HG03103 (cell line): ENCODE data around the gene PRKCA.
"Not testable (repeated sequence)": the region's sequence is repeated elsewhere in the genome, so short reads cannot be mapped to it uniquely, and the experiment has no call there.

Experiments used
- ATAC-seq: cut with Tn5 transposase; IDR thresholded peaks from one replicate; pipeline ENCODE4 v1.9.1; 2021; ENCODE audit warnings: low read depth; ENCODE audit not compliant: unreplicated experiment

PRKCA gene

DNA sequence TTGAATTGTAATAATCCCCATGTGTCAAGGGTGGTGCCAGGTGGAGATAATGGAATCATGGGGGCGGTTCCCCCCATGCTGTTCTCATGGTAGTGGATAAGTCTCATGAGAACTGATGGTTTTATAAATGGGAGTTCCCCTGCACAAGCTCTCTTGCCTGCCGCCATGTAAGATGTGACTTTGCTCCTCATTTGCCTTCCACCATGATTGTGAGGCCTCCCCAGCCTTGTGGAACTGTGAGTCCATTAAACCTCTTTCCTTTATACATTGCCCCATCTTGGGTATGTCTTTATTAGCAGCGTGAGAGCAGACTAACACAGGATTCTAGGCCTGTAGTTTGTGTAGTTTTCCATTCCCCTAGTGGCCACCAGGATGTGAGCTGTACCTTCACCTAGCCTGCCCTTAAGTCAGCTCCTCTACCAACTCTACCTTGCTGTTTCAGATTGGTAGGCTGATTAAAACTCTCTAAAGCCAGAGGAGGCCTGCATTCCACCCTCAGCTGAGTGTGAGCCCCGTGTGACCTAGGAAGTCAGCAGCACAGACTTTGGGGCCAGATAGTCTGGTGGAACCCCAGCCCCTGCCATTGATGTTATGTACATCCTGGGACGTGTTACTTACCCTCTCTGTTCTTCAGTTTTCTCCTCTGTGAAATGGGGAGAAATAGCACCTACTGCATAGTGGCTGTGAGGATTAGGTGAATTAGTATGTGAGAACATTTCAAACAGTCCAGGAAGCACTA lies 280.1 kb downstream of the PRKCA start:
- ATAC-seq: no peak

DNA sequence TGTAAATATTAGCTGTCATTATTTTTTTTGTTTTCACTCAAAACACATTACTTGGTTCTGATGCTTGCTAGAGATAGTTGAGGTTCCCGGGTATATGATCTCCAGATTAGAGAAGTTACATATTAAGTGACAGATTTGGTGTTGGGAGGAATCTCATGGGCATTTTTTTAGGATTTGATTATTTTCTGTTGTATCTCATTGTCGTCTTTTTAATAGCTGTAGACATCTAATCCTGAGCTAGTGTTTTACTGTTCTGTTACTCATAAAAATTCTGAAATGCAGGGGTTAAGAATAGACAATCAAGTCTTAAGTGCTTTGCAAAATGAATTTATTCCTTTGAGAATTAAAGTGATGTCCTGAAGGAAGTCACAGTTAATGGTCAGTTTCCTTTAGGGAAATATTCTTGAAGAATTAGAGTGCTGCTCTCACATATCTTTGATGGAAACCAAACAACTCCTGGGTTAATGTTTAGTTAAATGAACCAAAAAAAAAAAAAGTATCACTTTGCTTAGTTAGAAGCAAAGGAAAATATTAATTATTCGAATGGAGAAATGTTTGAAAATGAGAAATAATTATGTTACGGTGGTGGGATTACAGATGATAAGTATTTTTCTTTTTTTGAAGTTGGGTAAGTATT lies 280.8 kb downstream of the PRKCA start:
- ATAC-seq: no peak

DNA sequence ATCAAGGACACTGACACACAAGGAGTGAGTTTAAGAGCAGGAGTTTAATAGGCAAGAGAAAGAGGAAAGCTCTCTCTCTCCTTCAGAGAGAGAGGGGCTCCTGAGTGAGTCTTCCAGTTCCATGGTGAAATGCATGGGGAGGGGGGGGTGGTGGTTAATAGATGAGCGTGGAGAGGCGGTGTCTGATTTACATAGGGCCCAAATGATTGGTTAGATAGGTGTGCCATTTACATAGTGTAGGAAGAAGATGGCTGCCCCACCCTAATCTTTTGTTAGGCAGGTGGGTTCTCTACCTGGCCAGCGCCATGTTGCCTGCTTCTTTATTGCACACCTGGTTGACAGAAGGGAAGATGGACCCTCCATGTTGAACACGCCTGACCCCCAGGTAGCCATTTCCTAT lies 282.5 kb downstream of the PRKCA start:
- ATAC-seq: no peak

DNA sequence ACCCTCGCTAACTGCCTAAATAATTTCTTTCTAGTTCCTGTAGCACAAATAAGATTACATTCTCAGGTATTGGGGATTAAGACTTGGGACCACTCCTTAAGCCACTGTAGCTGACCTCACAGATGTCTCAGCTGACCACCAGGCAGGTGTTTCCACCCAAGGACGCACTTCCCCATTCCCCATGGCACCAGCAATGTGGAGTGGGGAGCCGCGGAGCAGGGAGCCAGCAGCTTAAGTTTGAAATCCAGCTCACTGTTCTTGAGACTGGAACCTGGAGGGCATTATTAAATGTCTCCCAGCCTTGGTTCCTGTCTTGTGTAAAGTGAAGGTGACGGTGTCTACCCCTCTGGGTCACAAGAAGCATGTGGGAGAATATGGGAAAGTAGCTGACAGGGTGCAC lies 283.1 kb downstream of the PRKCA start:
- no peak for ATAC-seq

DNA sequence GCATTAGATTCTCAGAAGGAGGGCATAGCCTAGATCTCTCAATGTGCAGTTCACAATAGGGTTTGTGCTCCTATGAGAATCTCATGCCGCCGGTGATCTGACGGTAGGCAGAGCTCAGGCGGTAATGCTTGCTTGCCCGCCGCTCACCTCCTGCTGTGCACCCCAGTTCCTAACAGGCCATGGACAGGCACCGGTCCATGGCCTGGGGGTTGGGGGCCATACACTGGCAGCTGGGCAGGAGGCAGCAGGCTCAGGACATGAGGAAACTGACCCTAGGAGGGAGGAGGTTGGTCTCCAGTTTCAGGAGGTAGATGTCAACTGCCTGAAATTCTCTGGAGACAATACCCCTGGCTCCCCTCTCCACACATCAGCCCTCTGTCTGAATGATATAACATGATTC lies 287.5 kb downstream of the PRKCA start:
- no peak for ATAC-seq

DNA sequence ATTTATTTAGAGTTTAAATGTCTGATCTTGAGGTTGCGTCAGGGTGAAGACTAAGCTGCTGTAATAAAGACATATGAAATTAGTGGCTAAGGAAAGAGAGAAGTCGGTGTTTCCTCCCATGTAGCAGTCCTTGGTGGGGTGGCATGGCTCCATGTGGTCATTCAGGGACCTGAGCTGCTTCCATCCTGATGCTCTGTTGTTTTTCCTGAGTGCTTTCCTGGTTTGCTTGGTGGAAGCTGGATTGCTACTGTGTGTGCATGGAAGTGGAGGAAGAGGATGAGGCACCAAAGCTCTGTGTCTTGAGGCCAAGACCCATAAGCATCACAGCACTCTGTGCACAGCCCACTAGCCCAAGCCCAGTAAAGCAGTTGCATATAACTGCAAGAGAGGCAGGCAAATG lies 290.7 kb downstream of the PRKCA start:
- ATAC-seq: no peak

DNA sequence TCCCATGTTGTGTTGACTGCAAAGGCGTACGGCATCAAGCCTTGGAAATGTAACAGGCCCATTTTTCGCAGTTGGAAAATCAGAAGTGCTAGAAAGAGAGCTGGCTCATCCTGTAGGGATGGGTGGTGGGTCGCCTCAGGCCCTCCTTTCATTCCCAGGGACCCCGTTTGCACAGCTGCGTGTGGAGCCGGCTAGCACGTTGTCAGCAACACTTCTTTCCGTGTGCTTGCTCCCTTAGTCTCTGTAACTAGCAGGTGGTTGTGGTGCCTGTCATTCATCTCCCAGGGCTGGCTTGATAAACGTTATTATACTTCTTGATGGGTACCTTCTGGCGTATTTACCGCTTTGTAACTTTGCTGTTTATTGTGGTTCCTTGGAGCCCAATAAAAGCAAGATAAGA lies 293.5 kb downstream of the PRKCA start:
- no peak for ATAC-seq

DNA sequence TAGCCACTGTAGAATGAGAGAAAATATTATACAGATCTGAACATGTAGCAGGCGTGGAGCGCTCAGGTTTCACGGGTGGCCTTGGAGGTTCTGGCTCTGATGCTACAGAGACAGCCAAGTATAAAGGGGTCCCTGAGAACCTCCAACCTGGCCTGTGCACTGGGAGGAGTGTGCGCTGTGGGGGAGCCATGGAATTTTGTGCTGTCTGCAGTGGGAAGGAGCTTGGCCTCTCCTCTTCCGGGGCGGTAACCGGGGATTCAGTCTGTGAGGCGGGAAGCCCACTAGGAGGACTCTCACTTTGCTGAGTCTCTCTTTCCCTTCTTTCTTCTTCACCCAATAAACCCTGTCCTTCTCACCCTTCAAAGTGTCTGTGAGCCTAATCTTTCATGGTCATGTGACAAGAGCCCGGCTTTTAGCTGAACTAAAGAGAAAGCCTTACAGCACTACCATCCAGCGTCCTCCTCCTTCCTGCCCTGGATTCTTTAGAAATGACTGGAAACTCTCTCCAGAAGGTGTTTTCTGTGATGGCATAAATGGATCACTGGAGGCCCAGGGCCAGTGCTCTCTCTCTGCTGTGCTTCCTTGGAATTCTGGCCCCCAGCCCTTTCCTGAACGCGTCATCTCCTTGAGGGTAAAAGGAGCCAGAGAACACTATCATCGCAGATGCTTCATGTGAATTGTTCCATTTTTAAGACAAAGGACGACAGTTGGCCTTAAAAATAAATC lies 300.4 kb downstream of the PRKCA start:
- no peak for ATAC-seq

DNA sequence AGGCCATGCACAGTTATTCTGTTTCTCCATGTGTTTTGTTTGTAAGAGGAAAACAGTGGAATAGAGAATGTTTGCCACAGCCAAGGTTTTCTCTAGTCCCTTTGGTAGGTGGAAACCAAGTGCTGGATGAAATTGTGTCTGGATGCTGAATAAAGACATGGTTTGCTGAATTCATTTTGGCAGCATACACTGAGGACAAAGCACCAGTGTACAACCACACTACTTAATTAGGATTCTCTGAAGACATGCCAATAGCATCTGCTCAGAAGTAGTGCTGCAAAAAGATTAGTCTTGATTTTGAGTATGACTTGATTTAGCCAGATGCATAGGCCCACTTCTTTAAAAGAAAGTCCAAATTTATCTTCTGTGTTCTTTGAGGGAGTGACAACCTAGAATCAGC lies 302.0 kb downstream of the PRKCA start:
- ATAC-seq: no peak

DNA sequence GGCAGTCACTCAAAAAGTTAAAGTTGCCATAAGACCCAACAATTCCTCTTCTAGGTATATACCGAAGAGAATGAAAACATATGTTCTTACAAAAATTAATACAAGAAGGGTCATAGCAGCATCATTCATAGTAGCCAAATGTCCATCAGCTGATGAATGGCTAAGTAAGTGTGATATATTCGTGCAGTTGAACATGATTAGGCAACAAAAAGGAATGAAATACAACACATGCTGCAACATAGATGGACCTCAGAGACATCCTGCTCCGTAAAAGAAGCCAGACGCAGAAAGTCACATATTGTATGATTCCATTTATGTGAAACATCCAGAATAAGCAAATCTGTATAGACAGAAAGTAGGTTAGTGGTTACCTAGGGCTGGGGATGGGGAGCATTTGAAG lies 303.1 kb downstream of the PRKCA start:
- ATAC-seq: no peak

DNA sequence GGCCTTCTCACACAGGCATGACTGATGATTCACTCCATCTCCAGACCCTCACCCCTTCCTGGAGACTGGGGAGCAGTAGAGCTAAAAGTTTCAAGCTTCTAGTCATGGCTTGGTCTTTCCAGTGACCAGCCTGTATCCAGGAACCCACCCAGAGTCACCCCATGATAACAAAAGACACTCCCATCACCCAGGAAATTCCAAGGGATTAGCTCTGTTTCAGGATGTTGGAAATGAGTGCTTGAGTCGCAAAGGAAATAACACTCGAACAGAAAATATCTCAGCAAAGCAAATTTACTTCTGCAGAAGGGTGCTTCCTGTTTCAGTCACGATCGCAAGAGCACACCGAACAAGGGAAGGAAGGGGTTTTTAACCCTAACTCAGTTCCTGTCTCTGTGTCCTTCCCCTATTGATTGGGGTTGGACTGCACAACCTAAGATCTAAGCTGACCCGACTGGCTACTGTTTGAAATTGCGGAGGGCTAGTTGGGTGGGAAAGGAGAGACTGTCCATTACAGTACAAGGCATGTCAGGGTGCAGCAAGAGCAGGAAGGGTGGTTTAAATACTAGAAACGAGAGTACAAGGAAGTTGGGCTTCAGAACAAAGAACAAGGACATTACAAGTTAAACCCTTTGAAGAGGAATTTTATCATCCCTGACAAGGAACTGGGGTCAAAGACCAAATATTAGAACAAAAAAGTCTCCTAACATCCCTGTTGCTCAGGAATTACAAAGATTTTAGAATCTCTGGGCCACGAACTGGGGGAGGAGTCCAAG lies 308.1 kb downstream of the PRKCA start:
- ATAC-seq: no peak

DNA sequence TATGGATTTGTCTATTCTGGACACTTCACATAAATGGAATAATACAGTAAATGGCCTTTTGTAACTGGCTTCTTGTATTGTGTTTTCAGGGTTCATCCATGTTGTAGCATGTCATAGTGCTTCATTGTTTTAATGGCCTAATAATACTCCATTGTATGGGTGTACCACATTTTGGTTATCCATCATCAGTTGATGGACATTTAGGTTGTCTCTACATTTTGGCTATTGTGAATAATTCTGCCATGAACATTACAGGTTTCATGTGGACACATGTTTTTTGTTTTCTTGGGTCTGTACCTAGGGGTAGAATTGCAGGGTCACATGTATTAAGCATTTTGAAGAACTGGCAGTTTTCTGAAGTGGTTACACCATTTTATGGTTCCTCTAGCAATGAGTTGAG lies 309.0 kb downstream of the PRKCA start:
- no peak for ATAC-seq

DNA sequence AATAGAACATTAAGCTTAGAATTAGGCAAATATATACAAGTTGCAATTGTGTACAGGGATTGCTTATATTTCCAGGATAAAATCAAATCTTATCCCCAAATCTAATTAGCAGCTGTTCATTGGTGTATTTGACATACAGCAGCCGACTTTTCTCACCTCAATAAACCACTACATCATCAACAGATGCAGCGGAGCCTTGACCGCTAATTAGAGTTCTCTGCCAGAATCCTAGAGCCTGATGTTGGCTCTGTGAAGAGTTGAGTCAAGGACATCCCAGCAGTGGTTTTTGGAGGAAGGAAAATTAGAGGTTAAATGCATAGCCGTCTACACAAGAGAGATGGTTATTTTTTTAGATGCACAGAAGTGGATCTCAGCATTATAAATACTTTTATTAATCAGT lies 310.6 kb downstream of the PRKCA start:
- no peak for ATAC-seq

DNA sequence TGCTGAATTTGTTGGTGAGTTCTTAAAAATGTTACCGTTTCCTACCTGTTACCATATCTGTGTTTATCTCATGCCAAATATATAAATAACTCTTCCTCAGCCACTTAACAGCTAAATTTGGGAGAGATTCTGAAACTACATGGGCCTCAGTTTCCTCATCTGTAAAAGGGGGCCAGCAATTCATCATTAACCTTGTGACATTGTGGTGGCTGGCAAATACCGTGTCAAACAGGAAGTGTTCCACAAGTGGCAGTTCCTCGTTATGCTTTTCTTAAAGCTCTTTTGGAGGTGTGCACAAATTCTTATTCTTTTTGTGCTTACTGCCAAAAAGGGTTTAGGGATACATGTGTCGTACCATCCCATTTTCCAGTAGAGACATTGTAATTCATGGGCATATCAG lies 312.1 kb downstream of the PRKCA start:
- no peak for ATAC-seq

DNA sequence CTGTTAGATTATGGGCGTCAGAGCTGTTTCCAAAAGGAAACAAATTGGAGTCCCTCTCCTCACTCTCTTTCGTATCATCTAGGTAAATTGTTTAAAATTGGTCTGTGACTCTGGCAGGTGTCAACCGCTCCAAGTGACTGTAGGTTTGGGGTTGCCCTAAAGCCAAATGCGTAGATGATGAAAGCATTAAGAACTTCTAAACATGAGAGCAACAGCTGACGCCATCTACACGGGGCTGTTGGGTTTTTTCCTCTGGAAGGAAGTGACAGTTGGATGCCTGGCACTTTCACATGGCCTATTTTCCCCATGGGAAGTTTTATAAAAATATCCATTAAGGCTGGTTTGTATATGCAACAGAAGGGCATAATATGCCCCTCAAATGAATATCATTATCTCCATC lies 316.8 kb downstream of the PRKCA start:
- no peak for ATAC-seq

DNA sequence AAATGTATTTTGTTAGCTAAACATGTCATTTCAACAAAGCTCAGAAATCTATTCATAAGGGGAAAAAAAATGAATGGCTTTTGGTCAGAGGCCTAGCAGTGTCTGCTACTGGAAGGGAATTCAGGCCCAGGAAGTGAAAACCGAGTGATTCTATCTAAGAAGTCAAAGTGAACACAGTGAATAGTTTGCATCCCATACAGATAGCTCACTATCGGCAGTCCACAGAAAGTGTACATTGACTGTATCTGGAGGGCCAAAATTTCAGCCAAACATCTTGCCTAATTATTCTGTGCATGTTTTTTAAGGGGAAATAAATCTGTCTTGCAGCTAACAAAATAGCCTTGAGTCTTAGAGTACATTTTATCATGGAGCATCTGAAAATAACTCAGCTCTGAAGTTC lies 318.1 kb downstream of the PRKCA start:
- no peak for ATAC-seq

DNA sequence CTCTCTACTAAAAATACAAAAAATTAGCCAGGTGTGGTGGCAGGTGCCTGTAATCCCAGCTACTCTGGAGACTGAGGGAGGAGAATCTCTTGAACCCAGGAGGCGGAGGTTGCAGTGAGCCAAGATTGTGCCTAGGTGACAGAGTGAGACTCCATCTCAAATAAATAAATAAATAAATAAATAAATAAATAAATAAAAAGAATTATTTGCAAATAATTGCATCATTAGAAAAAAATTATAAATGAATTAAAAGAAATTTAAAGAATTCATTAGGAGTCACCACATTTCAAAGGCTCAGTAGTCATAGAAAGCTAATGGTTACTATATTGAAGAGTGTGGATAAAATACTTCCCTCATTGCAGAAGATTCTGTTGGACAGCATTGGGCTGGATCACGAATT lies 322.2 kb downstream of the PRKCA start:
- ATAC-seq: not testable (repeated sequence)

DNA sequence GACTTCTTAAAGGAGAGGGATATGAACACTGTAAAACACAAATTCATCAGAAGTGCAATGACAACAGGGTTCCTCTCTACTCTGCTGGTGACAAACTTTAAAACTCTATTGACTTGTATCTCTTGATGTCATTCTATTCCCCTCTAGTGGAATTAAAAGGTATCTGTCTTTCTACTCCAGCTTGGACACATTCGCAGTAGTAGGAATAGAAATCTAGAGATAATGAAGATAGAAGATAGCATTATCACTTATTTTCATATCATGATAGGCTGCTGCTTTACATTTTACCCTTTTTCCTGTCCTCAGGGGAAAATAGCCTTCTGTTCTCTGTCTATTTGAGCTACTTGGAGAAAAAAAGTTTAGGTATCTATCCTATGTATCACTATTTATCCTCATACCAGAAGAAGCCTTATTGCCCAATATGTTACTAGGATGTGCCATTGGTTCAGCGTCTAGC lies 322.9 kb downstream of the PRKCA start:
- no peak for ATAC-seq

DNA sequence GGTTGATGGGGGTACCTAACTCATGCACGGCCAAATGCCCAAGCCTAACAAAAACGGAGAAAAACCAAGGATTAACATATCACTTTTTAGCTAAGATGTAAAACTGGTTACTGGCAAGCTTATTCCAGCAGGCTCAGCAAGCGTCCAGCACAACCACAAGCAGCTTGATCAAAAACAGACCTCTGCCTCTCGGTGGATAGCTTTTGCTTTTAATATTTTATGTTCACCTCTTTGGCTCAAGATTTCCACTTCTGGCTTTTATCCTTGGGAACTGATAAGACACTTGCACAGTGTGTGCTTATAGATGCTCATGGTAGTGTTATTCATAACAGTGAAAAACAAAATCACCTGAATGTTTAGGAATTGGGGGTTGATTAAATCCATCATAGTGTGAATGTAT lies 325.6 kb downstream of the PRKCA start:
- ATAC-seq: no peak

DNA sequence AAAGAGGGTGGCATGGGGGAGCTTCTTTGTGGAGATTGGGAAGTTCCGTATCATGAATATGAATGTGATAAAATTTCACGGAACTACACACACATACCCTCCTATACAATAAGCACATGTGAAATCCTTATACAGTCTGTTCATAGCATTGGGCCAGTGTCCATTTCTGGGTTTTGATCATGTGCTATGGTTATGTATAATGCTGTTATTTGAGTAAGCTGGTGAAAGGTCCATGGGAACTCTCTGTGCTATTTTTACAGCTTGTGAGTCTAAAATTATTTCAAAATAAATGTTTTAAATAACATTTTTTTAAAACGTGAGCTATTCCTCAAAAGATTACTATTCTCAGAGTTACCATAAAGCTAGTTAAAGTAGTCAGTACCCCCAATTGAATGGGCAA lies 327.3 kb downstream of the PRKCA start:
- no peak for ATAC-seq

DNA sequence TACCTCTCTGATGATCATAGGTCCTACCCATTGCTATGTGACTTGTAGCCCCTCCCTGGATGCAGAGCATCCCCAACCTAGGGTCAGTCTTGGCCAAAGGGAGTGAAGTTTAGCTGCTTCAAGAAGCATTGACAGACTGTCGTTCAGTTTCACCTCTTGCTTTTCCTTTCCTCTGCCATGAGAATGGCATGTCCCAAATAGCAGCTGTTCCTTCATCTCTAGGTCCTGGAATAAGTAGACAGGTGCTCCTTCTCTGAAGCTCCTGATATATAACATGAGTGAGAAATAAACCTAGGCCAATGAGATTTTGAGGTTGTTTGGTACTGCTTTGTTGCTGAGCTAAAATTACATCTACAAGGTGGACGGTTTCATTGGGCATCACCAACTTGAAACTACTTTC lies 328.0 kb downstream of the PRKCA start:
- no peak for ATAC-seq
